ENCODE data around the gene PCGF2.
A peak's percentile ranks its signal among the peaks of the same experiment; 100 is the strongest.

PCGF2 gene

GRCh38 chr17:38702166-38702915, 45.8 kb downstream of the PCGF2 start:
- peak; percentile 71 to 74 for DNase-seq

GRCh38 chr17:38701504-38702165, 46.5 kb downstream of the PCGF2 start:
- DNase-seq: no peak

GRCh38 chr17:38698760-38699159, 49.4 kb downstream of the PCGF2 start:
- no peak for DNase-seq

- no peak for DNase-seq
Measured at GRCh38 chr17:38697061-38697820, 50.9 kb downstream of the PCGF2 start.

GRCh38 chr17:38693700-38694329, 54.3 kb downstream of the PCGF2 start:
- DNase-seq: no peak

- DNase-seq: no peak
Measured at GRCh38 chr17:38691154-38691553, 57.0 kb downstream of the PCGF2 start.

- DNase-seq: no peak
Measured at GRCh38 chr17:38690386-38690785, 57.8 kb downstream of the PCGF2 start.

- no peak for DNase-seq
Measured at GRCh38 chr17:38687286-38687685, 60.9 kb downstream of the PCGF2 start.

- DNase-seq: no peak
Measured at GRCh38 chr17:38685491-38685890, 62.6 kb downstream of the PCGF2 start.

All from NCI-H187 (cell line).